Activated T-cell treated with anti-CD3 and anti-CD28 coated beads, Interleukin-2, amount 50 U/mL, for 72 hours (primary cell): Measurements from ENCODE around the gene GET3. TPM values are rescaled to one million over a fixed set of nuclear protein-coding genes. Genes with fewer than 3 reads are reported as not detected.
"Not testable (repeated sequence)": the region's sequence is repeated elsewhere in the genome, so short reads cannot be mapped to it uniquely, and the experiment has no call there.

ENCODE experiments used
- ATAC-seq, 2 donors: fragments of 150-1000 bp; cut with Tn5 transposase; replicated peaks in 1 of 2; 2 replicates each; pipeline ENCODE4 v1.10.0; 2021; ENCODE audit warnings: moderate library complexity in 2 of 2, mild to moderate bottlenecking in 1 of 2
- DNase-seq, 2 donors: peaks; one replicate each; pipeline ENCODE4 v3.0.0; 2021 to 2022; ENCODE audit warnings: mixed read lengths in 1 of 2
- H3K27ac Mint-ChIP-seq: one replicate; pipeline ENCODE4 v1.8.0; 2022; ENCODE audit warnings: mild to moderate bottlenecking, moderate library complexity, mixed read lengths
- H3K27me3 Mint-ChIP-seq: one replicate; pipeline ENCODE4 v1.8.0; 2022; ENCODE audit warnings: low read depth, mixed read lengths
- H3K36me3 Mint-ChIP-seq, 2 donors: one replicate each; pipeline ENCODE4 v1.8.0; 2022; ENCODE audit warnings: mixed read lengths in 2 of 2, mild to moderate bottlenecking in 1 of 2; ENCODE audit not compliant: insufficient read depth in 2 of 2
- H3K4me1 Mint-ChIP-seq: one replicate; pipeline ENCODE4 v1.8.0; 2022; ENCODE audit warnings: low read depth, mixed read lengths
- H3K4me3 Mint-ChIP-seq, 2 donors: one replicate each; pipeline ENCODE4 v1.8.0; 2022; ENCODE audit warnings: mild to moderate bottlenecking in 2 of 2, mixed read lengths in 2 of 2, moderate library complexity in 2 of 2
- H3K9me3 Mint-ChIP-seq, 2 donors: one replicate each; pipeline ENCODE4 v1.8.0; 2022; ENCODE audit warnings: mixed read lengths in 2 of 2
- total RNA-seq, 2 donors: library from RNA; stranded (reverse); gene quantifications; one replicate each; pipeline ENCODE4 v1.2.3, GENCODE V29; 2022

Gene GET3
- total RNA-seq, 2 donors from 2014 or later: 42.6 to 43.7 TPM

- peak; percentile 76 to 79 for DNase-seq
- Mint-ChIP-seq H3K27me3 (no peaks in the 10 kb centered on the region), H3K36me3 (peaks cover 5 to 14% of the 10 kb centered on the region in 2 donors), H3K27ac (peak overlapping the region; percentile 43), H3K4me1 (peaks cover 45% of the 10 kb centered on the region), H3K9me3 (no peaks in the 10 kb centered on the region), H3K4me3 (peak overlapping the region; percentile 87 to 94)
- peak in 1 of 2 donors; percentile 7 for ATAC-seq
These were observed 59.1 kb downstream of the GET3 start for GRCh38 chr19:12796146-12797071.

- Mint-ChIP-seq H3K27ac (no peak overlapping the region), H3K27me3 (no peaks in the 10 kb centered on the region)
- no peak for DNase-seq
These were observed 59.9 kb downstream of the GET3 start for GRCh38 chr19:12797141-12797587.

GRCh38 chr19:12797607-12798006 is 60.3 kb downstream of the GET3 start:
- ATAC-seq, H3K4me3 Mint-ChIP-seq, H3K27me3 Mint-ChIP-seq, H3K9me3 Mint-ChIP-seq, DNase-seq: not testable (repeated sequence)
- Mint-ChIP-seq H3K36me3 (peaks cover 5 to 11% of the 10 kb centered on the region in 2 donors), H3K4me1 (peaks cover 51% of the 10 kb centered on the region), H3K27ac (peak overlapping the region; percentile 68)

More at GRCh38 chr19:12797141-12797587, 59.9 kb downstream of the GET3 start:
- H3K4me1 Mint-ChIP-seq: peaks cover 47% of the 10 kb centered on the region
- ATAC-seq: no peak
- H3K36me3 Mint-ChIP-seq: peaks cover 5 to 11% of the 10 kb centered on the region in 2 donors
- no peak overlapping the region for H3K4me3 Mint-ChIP-seq
- H3K9me3 Mint-ChIP-seq: no peaks in the 10 kb centered on the region

Other genes starting within 250 kb of the GET3 start
- 1 to 10 TPM; 6.9 to 9.0 TPM for gene ZNF564, start 186.0 kb upstream of the GET3 start, total RNA-seq
- 10 to 100 TPM; 12.8 to 16.0 TPM for gene ZNF490, start 126.7 kb upstream of the GET3 start, total RNA-seq
- gene ZNF791, start 126.6 kb upstream of the GET3 start, total RNA-seq: 10 to 100 TPM; 19.8 to 21.0 TPM
- 100 to 1,000 TPM in 1 of 2 donors, 10 to 100 TPM in 1; 75.8 to 109 TPM for gene MAN2B1, start 70.8 kb upstream of the GET3 start, total RNA-seq
- 10 to 100 TPM; 18.4 to 24.0 TPM for gene WDR83, start 70.7 kb upstream of the GET3 start, total RNA-seq
- gene DHPS, start 55.6 kb upstream of the GET3 start, total RNA-seq: 100 to 1,000 TPM; 140 to 150 TPM
- not detected for gene GNG14, start 49.5 kb upstream of the GET3 start, total RNA-seq
- 1 to 10 TPM; 3.5 to 6.9 TPM for gene FBXW9, start 40.9 kb upstream of the GET3 start, total RNA-seq
- gene TNPO2, start 13.6 kb upstream of the GET3 start, total RNA-seq: 10 to 100 TPM; 62.6 to 73.2 TPM
- gene TRIR, start 2.8 kb upstream of the GET3 start, total RNA-seq: 100 to 1,000 TPM; 131 to 134 TPM
- gene BEST2, start 14.3 kb downstream of the GET3 start, total RNA-seq: not detected
- 10 to 100 TPM; 38.8 to 41.0 TPM for gene HOOK2, start 38.1 kb downstream of the GET3 start, total RNA-seq
- 100 to 1,000 TPM; 574 to 618 TPM for gene JUNB, start 54.0 kb downstream of the GET3 start, total RNA-seq
- 100 to 1,000 TPM; 202 to 223 TPM for gene PRDX2, start 64.3 kb downstream of the GET3 start, total RNA-seq
- 10 to 100 TPM; 23.7 to 27.1 TPM for gene THSD8, start 64.6 kb downstream of the GET3 start, total RNA-seq
- gene RNASEH2A, start 69.1 kb downstream of the GET3 start, total RNA-seq: 10 to 100 TPM; 29.6 to 31.1 TPM
- gene RTBDN, start 97.1 kb downstream of the GET3 start, total RNA-seq: not detected
- gene MAST1, start 101.0 kb downstream of the GET3 start, total RNA-seq: 1 to 10 TPM; 5.8 to 6.0 TPM
- gene DNASE2, start 144.0 kb downstream of the GET3 start, total RNA-seq: 10 to 100 TPM; 34.5 to 39.1 TPM
- under 1 TPM; 0.19 to 0.58 TPM for gene KLF1, start 149.7 kb downstream of the GET3 start, total RNA-seq
- 10 to 100 TPM; 23.2 to 25.1 TPM for gene GCDH, start 153.7 kb downstream of the GET3 start, total RNA-seq
- gene SYCE2, start 181.8 kb downstream of the GET3 start, total RNA-seq: 1 to 10 TPM; 3.1 to 4.5 TPM
- 10 to 100 TPM; 63.4 to 70.4 TPM for gene FARSA, start 196.2 kb downstream of the GET3 start, total RNA-seq
- 100 to 1,000 TPM; 458 to 489 TPM for gene CALR, start 201.1 kb downstream of the GET3 start, total RNA-seq
- 100 to 1,000 TPM; 159 to 189 TPM for gene RAD23A, start 208.4 kb downstream of the GET3 start, total RNA-seq
- 10 to 100 TPM; 15.9 to 16.4 TPM for gene GADD45GIP1, start 219.7 kb downstream of the GET3 start, total RNA-seq
- gene DAND5, start 232.1 kb downstream of the GET3 start, total RNA-seq: under 1 TPM; 0.12 to 0.32 TPM